ENCODE results near the gene MAPK4. TPM values are rescaled to one million over a fixed set of nuclear protein-coding genes. Genes with fewer than 3 reads are reported as not detected.

MAPK4 gene
- polyA plus RNA-seq, 1 experiment, result not detected

DNA sequence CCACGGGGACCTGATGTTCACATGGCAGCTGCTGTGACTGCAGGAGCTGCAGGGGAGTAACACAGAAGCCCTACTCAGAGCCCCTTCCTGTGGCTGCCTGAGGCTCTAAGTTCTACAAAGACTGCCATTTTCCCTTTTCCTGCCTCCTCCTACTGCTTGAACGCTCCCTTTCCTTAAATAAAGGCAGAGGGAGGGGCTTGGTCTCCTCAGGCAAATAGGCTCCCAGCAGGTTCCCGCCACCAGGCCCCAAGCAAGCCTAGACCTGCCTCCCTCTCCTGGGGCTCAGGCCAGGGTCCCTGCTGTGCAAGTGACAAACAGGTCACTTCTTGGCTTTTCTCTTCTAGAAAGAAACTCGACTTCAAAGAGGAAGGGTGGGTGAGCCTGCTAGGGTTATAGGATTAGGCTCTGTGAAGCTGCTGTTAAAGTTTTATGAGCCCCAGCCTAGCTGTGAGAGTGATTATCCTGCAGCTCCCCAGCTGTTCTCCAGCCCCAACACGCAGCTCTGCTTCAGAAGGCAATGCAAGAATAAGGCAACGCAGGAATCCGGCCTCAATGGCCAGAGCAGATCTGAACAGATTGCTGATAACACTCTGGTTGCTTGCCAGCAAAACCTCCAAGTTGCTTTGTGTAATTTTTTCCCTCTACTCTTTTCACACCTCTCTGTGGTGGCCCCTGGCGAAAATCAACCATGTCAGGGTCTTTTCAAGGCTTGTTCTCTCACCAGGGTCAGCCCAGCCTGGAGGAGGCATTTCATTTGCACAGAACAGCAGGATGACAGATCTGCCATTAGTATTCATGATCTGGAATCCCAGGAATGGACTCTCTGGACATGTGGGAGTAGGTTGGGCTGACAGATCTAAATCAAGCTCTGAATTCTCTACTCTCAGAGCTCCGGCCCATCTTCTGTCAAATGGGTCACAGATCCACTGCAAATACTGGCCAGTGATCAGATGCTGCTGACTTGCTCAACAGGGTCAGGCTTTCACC is 188.6 kb downstream of the MAPK4 start:
- TF ChIP-seq CTCF (IDR thresholded peaks at IDR 0.05; ENCODE audit: low read depth, low read length), result no peak
- ChIA-PET CTCF (no interaction called here), POLR2A (no interaction called here)

GRCh38 chr18:50749421-50749820 is 189.5 kb downstream of the MAPK4 start:
- no peak overlapping the region for H3K27ac ChIP-seq (ENCODE audit: low read depth, low read length)
- 0 out of 2 replicates have a peak, but pooled peaks cover 3% of the 10 kb centered on the region for H3K9me3 ChIP-seq (ENCODE audit: control insufficient read depth, insufficient read depth, low read length)
- H3K27me3 ChIP-seq (ENCODE audit: control insufficient read depth, insufficient read depth, low read length), result peaks cover 2% of the 10 kb centered on the region
- TF ChIP-seq CTCF (IDR thresholded peaks at IDR 0.05; ENCODE audit: low read depth, low read length), result no peak
- H3K4me3 ChIP-seq (ENCODE audit: low read depth, low read length), result no peak overlapping the region
- CTCF ChIA-PET, result no interaction called here
- DNase-seq (ENCODE audit: low read depth, low spot score), result no peak
- POLR2A ChIA-PET, result no interaction called here

More for the DNA sequence above, 188.6 kb downstream of the MAPK4 start:
- Histone ChIP-seq H3K27me3 (ENCODE audit: control insufficient read depth, insufficient read depth, low read length) (peaks cover 2% of the 10 kb centered on the region), H3K9me3 (ENCODE audit: control insufficient read depth, insufficient read depth, low read length) (0 out of 2 replicates have a peak, but pooled peaks cover 3% of the 10 kb centered on the region), H3K4me3 (ENCODE audit: low read depth, low read length) (no peak overlapping the region), H3K27ac (ENCODE audit: low read depth, low read length) (no peak overlapping the region)
- no peak for DNase-seq (ENCODE audit: low read depth, low spot score)

GRCh38 chr18:50749945-50750344 is 190.1 kb downstream of the MAPK4 start:
- ChIA-PET POLR2A (no interaction called here), CTCF (no interaction called here)
- Histone ChIP-seq H3K27ac (ENCODE audit: low read depth, low read length) (no peak overlapping the region), H3K27me3 (ENCODE audit: control insufficient read depth, insufficient read depth, low read length) (peaks cover 2% of the 10 kb centered on the region), H3K9me3 (ENCODE audit: control insufficient read depth, insufficient read depth, low read length) (0 out of 2 replicates have a peak, but pooled peaks cover 3% of the 10 kb centered on the region), H3K4me3 (ENCODE audit: low read depth, low read length) (no peak overlapping the region)
- no peak for DNase-seq (ENCODE audit: low read depth, low spot score)
- TF ChIP-seq CTCF (IDR thresholded peaks at IDR 0.05; ENCODE audit: low read depth, low read length), result no peak

DNA sequence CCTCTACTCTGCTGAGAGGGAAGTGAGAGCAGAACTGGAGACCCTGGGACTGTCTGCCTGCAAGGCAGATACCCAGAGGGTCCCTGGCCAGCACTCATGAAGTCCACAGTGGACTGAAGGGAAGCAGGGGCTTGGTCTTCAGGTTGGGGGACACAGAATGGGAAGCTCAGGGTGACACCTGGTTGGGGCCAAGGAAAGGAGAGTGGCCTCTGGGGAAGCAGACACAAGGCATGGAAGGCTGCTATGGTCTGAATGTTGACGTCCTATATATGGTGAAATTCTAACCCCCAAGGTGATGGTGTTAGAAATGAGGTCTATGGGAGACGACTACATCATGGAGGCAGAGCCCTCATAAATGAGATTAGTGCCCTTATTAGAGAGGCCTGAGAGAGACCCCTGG is 190.7 kb downstream of the MAPK4 start:
- POLR2A ChIA-PET, result no interaction called here
- Histone ChIP-seq H3K9me3 (ENCODE audit: control insufficient read depth, insufficient read depth, low read length) (0 out of 2 replicates have a peak, but pooled peaks cover 3% of the 10 kb centered on the region), H3K4me3 (ENCODE audit: low read depth, low read length) (no peak overlapping the region), H3K27me3 (ENCODE audit: control insufficient read depth, insufficient read depth, low read length) (no peaks in the 10 kb centered on the region), H3K27ac (ENCODE audit: low read depth, low read length) (no peak overlapping the region)
- no peak for DNase-seq (ENCODE audit: low read depth, low spot score)
- CTCF ChIA-PET, result no interaction called here
- TF ChIP-seq CTCF (IDR thresholded peaks at IDR 0.05; ENCODE audit: low read depth, low read length), result no peak

DNA sequence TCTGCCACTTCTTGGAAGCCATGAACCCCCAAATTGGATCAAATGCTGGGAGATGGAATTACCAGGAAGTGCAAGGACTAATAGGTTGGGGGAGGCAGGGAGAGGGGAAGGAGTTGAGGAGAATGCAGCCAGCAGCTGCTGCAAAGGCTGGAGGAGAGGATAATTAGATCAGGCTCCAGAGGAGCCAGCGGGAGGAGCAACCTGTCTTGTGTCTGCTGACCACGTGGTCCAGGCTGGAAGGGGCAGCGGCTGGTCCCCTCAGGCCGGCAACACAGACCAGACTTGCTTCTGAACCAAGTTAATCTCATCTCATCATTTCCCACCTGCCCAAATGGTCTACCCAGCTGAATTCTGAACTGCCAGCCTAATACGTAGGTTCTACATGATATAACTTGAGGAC is 191.6 kb downstream of the MAPK4 start:
- TF ChIP-seq CTCF (IDR thresholded peaks at IDR 0.05; ENCODE audit: low read depth, low read length), result no peak
- DNase-seq (ENCODE audit: low read depth, low spot score), result no peak
- no peaks in the 10 kb centered on the region for H3K27me3 ChIP-seq (ENCODE audit: control insufficient read depth, insufficient read depth, low read length)
- POLR2A ChIA-PET, result no interaction called here
- CTCF ChIA-PET, result no interaction called here
- 0 out of 2 replicates have a peak, but pooled peaks cover 3% of the 10 kb centered on the region for H3K9me3 ChIP-seq (ENCODE audit: control insufficient read depth, insufficient read depth, low read length)
- no peak overlapping the region for H3K4me3 ChIP-seq (ENCODE audit: low read depth, low read length)
- H3K27ac ChIP-seq (ENCODE audit: low read depth, low read length), result no peak overlapping the region
